Testis (tissue), 2 donors: Measurements from ENCODE around the gene TEKT3.

ENCODE experiments used
- CTCF ChIP-seq, 3 experiments: fragments of 450-650 bp in 2 of 3; fragments of 200-600 bp in 1 of 3; sonication (generic) in 1 of 3; IDR thresholded peaks; one replicate each; pipeline ENCODE4 v1.5.1; 2016 to 2019; ENCODE audit warnings: antibody characterized with exemption in 3 of 3, mild to moderate bottlenecking in 2 of 3, moderate library complexity in 1 of 3
- POLR2A ChIP-seq: fragments of 450-650 bp; IDR thresholded peaks from one replicate; pipeline ENCODE4 v1.6.1; 2017; ENCODE audit warnings: antibody characterized with exemption, mild to moderate bottlenecking, moderate library complexity

- TF ChIP-seq CTCF (IDR thresholded peaks at IDR 0.05) (no peak), POLR2A (no peak)
Observed at GRCh38 chr17:15341385-15341849, at the start of gene TEKT3.
